ENCODE results near the gene FPGS.
"Not testable (repeated sequence)": the region's sequence is repeated elsewhere in the genome, so short reads cannot be mapped to it uniquely, and the experiment has no call there.

FPGS gene

DNA sequence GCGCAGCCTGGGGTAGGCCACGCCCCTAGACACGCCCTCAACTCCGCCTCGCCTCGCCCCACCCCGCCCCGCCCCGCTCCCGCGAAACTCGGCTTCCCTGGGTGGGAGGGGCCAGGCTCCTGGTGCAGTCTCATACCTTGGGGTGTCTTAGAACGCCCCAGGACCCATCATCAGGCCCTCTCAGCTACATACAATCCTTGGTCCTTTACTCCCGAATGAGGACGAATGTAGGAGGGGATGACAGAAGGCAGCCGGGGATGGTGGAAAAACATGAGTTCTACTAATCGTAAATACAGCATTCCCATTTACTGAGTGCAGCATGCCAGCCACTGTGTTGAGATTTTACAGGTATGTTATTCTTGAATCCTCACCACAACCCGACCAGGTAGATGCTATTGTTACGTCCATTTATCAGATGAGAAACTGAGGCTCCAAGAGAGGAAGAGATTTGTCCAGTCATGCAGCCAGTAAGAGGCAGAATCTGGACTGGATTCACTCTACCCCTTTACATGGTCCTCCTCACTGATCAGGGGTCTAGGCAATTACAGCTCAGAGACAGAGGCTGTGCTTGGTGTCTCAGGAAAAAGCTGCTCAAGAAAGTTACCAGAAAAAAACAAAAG lies 31.0 kb upstream of the FPGS start:
- no peak for DNase-seq

DNA sequence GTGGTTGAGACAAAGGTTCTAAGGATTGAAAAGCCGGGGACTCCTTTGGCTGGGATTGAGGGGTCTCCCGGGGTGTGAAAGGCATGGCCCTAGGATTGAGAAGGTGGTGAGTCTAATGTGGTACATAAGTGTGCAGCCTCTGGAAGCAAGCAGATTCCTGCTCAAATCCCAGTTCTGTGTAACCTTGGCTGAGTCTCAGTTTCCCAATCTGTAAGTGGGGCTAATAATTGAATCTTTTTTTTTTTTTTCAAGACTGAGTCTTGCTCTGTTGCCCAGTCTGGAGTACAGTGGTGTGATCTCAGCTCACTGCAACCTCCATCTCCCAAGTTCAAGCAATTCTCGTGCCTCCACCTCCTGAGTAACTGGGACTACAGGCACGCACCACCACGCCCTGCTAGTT lies 30.1 kb upstream of the FPGS start:
- DNase-seq, result no peak

DNA sequence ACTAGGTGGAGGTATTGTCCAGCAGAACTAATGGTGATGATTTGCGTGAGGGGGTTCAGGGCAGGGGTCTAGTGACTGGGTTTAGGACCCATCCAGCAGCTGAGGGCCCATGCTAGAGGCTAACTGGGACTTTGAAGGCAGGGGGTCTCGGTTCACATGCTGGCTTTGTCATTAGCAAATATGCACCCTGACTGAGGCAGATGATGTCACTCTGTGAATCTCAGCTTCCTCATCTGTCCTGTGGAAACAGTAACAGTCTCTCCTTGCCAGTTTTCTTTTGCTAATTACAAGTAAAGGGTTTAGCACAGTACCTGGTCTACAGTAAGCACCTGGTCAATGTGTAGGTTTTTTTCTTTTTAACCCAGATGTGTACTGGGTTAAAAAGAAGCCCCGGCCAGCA lies 29.4 kb upstream of the FPGS start:
- DNase-seq, result no peak

DNA sequence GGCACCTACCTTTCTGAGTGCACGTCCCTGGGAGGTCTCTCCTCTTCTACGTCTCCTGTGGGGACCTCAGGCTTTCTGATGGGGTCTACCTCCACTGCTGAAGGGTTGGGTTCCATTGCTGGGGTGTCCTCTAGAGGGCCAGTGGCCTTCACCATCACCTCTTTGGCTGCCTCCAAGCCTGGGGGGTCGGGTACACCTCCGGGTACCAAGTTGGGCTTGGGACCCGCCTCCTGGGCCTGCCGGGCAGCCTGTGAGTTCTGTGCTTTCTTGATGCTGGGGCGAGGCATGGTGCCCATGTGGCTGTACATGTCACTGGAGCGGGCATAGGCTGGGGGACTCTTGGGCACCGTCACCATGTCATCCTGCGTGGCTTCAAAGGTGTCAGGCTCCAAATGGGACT lies 28.7 kb upstream of the FPGS start:
- DNase-seq, result no peak

DNA sequence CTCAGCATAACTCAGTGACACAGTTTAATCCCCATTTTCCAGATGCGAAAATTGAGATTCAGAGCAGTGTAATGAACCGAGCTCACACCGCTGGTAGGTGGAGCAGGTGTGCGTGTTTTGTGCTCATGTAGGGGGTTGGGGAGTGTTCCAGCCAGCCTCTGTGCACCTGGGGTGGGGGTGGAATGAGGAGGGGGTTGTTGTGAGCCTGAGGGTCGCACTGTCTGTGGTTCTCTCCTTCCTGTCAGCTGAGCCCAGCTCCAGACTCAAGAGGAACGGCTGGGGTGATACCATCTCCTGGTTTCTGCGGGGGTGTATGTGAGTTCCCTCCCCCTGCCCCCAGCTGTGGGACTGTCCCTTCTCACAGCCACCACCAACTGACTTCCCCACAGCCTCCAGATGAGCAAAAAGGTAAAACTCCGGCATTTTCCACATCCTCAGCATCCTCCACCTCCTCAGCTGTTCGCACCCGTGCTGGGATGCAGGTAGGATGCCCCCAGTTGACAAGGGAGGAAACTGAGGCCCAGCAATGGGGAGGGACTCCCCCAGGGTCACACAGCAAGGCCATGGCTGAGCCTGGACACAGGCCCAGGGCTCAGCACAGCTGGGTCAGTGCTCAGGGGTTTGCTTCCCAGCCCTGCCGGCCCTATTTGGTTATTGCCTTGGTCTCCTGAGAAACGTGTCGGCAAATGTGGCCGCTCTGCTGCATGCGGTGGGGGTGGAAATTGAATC lies 26.3 kb upstream of the FPGS start:
- no peak for DNase-seq

DNA sequence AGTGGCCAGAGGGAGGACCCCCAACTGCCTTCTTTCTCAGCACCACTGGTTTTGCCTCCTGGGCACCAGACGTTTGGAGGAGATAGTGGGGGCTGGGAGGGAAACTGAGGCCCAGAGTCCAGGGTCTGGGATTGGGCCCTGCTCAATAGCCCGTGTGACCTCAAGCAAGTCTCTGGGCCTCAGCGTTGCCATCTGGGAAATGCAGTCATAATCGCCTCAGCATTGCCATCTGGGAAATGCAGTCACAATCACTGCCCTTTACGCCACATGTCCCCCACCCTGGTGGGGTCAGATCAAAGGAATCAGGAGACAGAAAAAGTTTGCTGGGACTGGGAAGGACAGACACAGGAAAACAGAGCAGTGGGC lies 25.8 kb upstream of the FPGS start:
- DNase-seq, result no peak

DNA sequence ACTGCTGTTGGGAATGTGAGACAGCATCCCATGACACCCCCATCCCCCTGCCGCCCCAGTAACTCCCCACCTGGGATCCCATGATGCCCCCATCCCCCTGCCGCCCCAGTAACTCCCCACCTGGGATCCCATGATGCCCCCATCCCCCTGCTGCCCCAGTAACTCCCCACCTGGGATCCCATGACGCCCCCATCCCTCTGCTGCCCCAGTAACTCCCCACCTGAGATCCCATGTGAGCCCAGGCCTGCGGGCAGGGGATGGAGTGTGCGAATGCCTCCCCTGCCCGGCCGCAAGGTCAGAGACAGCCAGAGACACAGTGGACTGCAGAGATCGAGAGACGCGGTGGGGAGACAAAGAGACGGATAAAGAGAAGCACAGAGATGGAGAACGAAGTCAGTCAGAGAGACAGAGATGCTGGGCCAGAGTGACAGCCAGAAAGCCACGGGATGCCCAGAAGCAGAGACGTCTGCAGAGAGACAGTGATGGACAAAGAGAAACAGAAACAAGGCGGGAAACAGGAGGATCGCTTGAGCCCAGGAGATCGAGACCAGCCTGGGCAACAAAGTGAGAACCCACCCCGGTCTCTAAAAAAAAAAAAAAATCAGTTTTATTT lies 25.2 kb upstream of the FPGS start:
- DNase-seq, result no peak

DNA sequence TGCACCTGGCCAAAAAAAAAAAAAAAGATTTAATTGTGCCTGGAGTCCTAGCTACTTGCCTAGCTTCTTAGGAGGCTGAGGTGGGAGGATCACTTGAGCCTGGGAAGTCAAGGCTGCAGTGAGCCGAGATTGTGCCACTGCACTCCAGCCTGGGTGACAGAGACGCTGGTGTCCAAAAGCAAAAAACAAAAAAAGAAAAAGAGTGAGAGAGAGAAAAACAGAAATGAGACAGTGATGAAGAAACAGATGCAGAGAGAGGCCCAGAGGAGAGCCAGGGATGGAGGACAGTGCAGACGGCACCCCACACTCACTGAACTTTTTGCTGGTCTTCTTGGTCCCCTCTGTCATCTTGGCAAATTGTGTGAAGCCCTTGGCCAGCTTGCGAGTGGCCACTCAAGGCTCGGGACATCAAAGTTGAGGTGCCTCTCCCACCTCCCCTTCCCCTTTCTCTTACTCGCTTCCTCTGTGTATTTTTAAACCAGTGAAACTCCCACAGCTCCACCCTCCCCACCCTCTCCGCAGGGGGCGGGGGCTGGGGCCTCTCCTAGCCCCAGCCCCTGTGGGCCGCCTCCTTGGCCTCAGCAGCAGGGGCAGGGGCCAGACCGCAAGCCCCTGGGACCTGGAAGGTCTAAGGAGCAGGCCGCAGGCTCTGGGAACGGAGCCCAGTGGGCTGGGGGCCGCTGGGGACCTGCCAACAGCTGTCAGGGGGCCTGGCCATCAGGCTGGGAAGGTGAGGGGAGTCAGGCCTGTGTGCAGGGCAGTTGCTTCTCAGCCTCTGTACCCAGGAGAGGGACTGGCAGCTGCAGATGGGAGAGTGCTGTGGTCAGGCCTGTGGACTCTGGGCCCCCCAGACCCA lies 24.2 kb upstream of the FPGS start, which contains the start of gene SH2D3C:
Gene SH2D3C (minus strand): TSS at position 387 of the 856 bp plus-strand sequence. CDS start 39 bp downstream, at position 348.
- DNase-seq, result no peak

DNA sequence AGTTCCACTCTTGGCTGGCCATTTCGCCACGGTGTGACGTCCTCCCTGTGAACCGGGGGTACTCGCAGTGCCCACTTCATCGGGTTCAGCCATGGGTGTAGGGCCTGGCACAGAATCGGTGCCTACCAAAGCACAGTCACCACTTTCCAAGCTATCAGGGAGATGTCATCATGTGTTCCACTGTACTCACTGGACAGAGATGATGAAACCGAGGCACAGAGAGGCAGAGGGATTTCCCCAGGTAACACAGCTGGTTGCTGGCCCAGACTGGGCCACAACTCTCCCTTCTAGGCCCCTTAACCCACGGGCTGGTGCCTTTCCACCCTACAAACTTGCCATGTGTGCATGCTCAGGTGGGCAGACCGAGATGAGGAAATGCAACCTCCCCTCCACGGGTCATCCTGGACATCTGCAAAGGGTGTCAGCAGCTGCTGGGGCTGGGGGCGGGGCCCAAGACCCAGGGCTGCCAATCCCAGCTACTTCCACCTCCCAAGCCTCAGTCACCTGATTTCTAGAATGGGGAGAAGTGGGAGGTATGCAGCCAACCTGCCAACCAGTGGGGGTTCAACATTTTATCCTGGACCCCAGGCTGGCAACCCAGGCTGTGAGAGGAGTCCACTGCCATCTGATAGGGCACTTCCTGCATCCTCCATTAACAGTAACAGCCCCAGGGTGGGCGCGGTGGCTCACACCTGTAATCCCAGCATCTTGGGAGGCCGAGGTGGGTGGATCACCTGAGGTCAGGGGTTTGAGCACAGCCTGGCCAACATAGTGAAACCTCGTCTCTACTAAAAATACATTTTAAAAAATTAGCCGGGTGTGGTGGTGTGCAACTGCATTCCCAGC lies 23.3 kb upstream of the FPGS start:
- no peak for DNase-seq

DNA sequence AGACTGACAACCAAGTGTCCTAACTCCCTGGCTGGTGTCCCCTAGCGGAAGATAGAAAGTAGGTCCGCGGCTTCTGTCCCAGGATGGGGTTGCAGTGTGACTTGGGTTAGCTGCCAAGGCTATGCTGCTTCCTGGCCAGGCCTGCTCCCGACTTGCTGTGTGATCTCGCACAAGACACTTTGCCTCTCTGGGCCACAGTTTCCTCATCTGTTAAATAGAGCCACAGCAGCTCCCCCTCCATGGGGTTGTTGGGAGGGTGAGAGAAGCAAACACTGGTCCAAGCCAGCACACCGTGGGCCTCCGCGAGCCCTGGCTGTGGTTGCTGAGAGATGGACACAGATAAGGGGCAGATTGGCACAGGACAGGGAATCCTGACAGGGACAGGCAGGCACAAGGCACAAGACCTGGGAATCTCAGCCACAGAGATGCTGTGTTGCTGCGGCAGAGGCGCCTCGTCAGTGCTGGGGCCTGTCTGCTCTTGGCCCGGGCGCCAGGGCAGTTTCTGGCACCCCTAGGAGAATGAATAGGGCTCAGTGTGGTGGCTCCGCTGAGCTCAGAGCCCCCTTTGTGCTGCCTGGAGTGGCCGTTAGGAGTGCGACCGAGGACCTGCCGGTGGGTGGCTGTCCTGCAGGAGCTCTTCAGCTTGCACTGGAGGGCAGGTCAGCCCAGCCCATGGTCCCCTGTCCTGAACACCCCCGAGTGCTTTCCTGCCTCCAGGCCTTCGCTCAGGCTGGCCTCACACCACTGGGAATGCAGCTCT lies 22.4 kb upstream of the FPGS start:
- DNase-seq, result no peak

DNA sequence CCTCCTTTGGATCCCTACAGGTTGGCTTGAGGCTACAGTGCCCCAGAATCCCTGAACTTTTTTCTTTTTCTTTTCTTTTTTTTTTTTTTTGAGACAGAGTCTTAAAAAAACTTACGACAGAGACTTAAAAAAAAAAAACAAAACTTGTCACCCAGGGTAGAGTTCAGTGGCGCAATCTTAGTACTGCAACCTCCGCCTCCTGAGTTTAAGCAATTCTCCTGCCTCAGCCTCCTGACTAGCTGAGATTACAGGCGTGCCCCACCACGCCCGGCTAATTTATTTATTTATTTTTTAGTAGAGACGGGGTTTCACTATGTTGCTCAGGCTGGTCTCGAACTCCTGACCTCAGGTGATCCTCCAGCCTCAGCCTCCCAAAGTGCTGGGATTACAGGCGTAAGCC lies 21.8 kb upstream of the FPGS start:
- not testable (repeated sequence) for DNase-seq

DNA sequence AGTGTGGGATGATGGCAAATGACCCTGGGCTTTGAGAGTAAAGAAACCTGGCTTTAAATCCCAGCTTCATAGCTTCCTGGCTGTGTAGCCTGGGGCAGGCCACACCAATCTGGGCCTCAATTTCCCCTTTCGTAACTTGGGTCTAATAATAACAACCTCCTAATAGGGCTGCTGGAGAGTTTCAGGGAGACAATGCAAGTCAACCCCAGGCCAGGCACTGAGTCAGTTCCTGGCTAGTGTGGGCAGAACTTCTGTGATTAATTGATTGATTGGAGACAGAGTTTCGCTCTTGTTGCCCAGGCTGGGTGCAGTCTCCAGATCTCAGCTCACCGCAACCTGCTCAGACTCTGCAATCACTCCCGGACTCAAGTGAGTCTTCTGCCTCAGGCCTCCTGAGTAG lies 20.9 kb upstream of the FPGS start:
- DNase-seq, result no peak

DNA sequence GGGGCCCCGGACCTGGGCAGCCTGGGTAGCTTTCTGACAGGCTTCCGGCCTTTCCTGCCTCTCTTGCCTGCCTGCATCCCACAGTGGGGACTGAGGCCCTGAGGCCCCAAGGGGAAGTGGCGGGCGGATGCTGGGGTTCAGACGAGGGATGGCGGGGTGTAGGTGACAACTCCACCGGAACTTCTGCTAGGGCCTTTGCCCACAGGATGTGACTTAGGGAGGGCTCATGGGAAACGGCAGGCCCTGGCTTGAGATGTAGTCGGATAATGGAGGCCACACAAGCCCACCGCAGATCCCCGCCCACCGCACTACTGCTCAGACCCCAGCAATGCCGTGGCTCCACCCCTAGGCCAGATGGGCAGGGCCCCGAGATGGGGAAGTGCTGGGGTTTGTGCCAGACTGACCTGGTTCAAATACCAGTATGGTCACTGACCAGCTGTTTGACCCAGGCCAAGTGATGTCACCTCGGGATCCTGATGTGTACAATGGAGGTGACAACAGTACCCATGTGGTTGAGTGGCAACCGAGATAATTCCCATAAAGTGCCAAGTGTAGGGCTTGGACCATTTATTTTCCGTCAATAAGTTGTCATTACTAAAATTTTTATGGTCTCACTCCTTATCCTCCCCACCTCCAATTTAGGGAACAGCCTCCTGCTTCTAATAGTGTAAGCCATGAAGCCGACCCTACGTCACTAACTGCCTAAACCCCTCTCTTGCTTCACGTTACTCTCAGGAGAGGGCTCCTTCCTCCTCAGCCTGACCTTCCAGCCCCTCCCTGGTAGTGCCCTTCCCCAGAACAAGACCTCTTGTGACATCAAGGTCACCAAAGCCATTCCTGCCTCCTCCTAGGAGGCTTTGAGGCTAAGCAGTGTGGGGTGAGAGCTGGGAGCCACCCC lies 19.3 kb upstream of the FPGS start:
- DNase-seq, result no peak

DNA sequence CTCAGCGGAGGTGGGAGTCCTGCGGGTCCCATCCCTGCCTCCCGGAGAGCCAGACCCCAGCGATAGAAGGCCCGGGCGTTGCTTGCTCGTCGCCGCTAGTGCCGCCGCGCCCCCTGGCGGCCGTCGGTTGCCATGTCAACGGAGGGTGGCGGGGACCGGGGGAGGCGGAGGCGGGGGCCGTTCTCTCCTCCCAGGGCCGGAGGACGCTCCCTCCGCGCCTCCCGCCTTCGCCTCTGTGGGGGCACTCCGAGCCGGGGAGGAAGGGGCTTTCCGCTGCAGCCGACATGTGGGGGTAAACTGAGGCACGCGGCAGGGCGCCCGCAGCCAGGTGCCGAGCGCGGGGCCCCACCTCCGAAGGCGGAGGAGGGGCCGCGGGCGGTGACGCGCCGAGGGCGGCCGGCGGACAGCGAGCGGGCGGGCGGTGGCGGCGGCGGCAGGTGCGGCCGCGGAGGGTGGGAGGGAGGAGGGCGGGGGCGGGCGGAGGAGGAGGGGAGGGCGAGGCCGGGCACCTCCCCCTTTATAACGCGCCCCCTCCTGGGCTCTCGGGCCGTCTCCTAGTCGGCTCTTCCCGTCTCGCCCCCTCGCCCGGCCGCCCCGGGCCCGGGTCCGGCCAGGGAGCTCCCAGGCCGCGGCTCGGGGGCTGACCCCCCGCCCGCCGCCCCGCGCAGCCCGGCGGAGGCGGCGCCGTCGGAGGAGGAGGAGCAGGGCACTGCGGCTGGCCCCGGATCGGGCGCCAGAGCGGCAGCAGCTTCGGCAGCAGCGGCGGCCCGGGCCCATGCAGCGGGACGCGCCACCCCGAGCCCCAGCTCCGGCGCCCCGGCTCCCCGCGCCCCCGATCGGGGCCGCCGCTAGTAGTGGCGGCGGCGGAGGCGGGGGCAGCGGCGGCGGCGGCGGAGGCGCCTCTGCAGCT lies 17.4 kb upstream of the FPGS start:
- DNase-seq, result peak in 1 of 2 experiments; percentile 61

DNA sequence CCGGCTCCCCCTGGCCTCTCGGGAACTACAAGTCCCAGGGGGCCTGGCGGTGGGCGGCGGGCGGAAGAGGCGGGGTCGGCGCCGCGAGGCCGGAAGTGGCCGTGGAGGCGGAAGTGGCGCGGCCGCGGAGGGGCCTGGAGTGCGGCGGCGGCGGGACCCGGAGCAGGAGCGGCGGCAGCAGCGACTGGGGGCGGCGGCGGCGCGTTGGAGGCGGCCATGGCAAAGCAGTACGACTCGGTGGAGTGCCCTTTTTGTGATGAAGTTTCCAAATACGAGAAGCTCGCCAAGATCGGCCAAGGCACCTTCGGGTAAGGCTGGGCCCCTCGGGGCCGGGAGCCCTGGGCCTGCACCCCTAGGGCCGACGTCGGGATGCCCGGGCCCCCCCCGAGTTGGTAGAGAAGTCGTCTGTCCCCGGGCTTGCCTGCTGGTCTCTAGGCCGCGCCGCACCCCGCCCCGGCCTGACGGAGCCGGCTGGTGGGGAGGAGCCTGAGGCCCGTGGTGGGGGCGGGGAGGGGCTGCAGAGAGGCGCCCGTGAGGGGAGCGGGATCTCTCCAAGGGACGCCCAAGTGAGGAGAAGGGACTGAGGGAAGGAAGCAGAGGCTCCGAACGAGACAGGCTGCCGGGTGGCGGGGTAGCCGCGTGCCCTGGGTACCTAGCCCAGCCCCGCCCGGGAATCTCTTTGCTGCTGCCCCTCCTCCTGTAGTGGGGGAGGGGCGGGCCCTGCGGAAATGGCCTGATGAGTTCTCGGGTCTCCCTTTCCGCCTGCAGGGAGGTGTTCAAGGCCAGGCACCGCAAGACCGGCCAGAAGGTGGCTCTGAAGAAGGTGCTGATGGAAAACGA lies 16.5 kb upstream of the FPGS start, which contains the start of gene CDK9:
Gene CDK9 (plus strand): TSS at position 102 of the 840 bp plus-strand sequence. CDS start 115 bp downstream, at position 217.
- peak in 1 of 2 experiments; percentile 55 for DNase-seq

DNA sequence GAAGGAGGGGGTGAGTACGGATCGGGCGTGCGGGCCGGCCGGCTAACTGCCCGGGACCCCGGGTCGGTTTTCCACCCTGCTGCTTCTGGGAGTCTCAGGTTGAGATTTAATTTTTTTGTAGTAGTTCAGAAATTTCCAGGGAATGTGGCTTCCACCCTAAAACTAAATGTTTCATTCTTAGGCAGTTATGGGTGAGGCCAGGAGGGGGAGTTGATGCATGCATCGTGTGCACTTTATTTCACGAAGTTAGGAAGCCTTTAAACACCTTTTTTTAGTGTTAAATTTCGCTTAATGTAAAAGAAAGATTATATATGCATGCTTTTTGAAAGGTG lies 15.9 kb upstream of the FPGS start:
- no peak for DNase-seq

DNA sequence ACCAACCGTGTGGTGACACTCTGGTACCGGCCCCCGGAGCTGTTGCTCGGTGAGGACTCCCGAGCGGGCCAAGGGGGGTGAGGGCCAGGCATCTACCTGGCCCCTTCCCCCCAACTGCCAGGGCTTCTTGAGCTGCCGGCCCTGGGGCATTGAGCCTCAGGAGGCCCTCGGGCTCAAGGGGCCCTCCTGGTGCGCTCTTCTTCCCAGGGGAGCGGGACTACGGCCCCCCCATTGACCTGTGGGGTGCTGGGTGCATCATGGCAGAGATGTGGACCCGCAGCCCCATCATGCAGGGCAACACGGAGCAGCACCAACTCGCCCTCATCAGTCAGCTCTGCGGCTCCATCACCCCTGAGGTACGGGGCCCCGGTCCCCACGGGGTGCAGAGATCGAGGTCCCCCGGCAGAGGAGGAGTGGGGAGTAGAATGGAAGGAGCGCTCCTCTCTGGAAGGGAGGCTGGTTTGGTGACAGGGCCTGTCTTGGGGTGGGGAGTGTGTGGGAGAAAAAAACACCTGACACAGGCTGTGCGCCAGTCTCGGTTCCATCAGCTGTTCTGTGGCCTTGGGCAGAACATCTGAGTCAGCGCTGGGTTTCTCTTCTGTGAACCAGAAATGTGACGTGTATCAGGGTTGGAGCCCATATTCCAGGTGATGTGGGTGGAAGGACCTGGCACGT lies 14.2 kb upstream of the FPGS start:
- DNase-seq, result no peak

DNA sequence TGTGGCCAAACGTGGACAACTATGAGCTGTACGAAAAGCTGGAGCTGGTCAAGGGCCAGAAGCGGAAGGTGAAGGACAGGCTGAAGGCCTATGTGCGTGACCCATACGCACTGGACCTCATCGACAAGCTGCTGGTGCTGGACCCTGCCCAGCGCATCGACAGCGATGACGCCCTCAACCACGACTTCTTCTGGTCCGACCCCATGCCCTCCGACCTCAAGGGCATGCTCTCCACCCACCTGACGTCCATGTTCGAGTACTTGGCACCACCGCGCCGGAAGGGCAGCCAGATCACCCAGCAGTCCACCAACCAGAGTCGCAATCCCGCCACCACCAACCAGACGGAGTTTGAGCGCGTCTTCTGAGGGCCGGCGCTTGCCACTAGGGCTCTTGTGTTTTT lies 13.5 kb upstream of the FPGS start:
- no peak for DNase-seq
